Fibroblast of skin of left biceps (primary cell): ENCODE measurements around the gene ZSCAN10.

ENCODE experiments used
- DNase-seq, 2 experiments: peaks; one replicate each; pipeline ENCODE4 v3.0.0-alpha.2; 2013; ENCODE audit warnings: low read depth in 2 of 2

Gene ZSCAN10

DNA sequence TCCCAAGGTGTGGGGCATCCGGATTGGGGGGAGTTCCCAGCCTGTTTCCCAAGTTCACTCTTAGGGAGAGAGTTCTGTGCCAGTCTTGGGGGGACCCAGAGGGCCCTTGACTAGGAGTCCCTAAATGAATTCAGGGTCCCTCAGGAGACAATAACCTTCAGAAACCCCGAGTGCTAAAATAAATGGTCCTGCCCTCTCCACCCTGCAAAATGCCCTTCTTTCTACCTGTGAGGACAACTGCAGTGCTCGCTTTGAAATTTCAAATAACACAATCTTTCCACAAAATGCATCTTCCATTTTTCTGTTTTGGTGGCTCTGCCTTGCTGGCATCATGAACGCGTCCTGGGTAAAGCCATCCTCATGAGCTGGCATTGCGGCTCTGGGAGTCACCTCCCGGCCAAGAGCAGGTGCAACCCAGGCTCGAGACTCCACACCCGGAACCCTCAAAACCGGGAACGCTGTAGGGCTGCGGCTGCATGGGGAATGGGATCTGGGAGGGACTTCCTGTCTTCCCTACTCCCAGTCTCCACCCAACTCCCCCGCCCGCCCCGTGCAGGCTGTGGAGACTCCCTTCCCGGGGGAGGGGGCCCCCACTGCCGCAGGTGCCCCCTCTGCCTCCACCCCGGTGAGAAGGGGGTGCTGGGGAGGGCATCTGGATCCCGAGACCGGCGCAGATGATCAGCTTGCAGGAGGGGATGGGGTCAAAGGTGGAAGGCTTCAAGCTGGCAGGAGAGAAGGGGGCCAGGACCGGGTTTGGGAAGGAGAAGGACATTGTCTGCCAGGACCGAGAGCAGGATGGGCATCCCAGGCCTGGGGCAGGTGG, 13.2 kb upstream of the ZSCAN10 start, which contains the start of gene ZNF205:
Gene ZNF205, plus strand, starts transcription at position 529 of the 823 bp plus-strand sequence. CDS start 845 bp downstream, outside the sequence.
- peak; percentile 35 to 40 for DNase-seq

DNA sequence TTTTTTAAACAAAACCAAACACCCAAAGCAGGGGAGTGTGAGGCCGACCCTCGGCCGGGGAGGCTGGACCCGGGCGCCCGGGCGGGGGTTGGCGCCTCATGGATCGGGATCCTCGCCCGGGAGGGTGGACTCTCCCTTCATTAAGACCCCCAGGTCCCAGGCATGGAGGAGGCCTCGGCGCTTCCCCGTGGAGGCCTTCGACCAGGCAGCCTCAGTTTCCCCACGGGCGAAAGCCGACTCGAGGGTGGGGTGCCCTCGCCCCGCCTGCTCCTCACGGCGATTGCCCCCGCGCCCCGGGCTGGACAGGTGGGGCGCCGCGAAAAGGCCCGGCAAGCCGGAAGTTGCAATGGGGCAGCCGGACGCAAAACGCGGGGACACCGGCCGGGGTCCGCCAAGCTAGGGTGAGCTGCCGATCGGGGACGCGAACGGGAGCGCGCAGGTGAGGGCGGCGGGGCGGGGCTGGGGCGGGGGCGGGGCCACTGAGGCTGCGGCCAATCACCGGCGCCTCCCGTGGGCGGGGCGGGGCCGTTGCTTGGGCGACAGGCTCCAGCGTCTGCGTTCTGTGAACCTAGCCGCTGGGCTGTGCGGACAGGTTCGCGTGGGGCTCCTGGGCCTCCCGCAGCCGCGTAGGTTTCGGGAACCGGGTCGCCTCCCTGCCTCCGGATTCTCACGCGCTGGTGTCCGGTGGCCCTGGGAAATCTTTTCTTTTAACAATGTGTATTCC, 7.3 kb upstream of the ZSCAN10 start:
- peak; percentile 73 to 75 for DNase-seq

GRCh38 chr16:3101841-3102470, 2.9 kb upstream of the ZSCAN10 start:
- DNase-seq, result no peak

GRCh38 chr16:3101018-3101840, 2.1 kb upstream of the ZSCAN10 start:
- no peak for DNase-seq

GRCh38 chr16:3099732-3100499, 822 bp upstream of the ZSCAN10 start:
- DNase-seq, result peak; percentile 65 to 66

DNA sequence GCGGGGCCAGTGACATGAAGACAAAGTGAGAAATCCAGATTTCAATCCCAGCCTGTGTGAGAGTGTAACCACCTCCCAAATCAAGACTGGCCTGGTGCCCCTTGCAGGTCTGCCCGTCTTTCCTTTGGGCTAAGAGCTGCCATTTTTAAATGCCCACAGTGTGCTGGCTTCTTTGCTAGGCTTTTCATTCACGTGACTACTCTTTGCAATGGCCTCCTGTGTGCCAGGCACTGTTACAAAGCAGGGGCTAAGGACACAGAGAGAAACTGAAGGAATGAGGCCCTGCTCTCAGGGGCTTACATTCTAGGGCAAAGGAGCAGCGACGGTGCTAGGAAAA, 269 bp upstream of the ZSCAN10 start:
- DNase-seq, result no peak

GRCh38 chr16:3097266-3097665, 1.8 kb downstream of the ZSCAN10 start:
- no peak for DNase-seq

- no peak for DNase-seq
Measured at GRCh38 chr16:3096362-3096761, 2.7 kb downstream of the ZSCAN10 start.

GRCh38 chr16:3095869-3096268, 3.2 kb downstream of the ZSCAN10 start:
- DNase-seq, result no peak

DNA sequence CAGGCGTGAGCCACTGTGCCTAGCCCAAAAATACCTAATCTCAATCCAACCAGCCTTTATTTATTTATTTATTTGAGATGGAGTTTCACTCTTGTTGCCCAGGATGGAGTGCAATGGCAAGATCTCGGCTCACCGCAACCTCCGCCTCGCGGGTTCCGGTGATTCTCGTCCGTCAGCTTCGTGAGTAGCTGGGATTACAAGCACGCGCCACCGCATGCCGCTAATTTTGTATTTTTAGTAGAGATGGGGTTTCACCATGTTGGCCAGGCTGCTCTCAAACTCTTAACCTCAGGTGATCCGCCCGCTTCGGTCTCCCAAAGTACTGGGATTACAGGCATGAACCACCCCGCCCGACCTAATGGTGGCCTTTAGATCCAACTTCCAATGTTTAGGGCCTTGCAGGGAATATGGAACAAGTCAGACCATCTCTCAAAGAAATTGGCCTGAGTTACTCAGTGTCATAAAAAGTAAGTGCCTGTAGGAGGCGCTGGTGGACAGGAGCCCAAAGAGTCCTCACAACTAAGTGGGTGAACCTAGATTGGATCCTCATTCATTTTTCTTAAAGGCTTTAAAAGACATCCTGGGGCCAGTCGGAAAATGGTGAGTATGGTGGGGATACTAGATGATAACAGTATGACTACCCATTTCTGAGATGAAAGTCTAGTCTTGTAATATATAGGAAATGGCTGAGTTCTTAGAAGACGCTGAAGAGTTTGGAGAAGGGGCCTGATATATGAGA, 4.6 kb downstream of the ZSCAN10 start:
- no peak for DNase-seq

DNA sequence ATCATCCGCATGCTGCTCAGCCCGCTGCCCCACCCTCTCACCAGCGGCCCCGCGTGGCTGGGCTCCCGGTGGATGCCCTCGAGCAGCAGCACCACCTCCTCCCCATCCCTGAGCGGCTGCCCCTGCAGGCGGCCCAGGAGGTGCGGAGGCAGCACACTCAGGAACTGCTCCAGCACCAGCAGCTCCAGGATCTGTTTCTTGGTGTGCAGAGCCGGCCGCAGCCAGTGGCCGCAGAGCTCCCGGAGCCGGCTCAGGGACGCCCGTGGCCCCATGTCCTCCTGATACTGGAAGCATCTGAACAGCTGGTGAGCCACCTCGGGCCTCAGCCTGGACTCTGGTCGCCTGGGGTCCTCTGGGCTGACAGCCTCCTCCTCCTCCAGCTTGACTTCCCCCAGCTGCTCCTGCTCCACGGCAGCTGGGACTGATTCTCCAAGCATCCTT, 6.6 kb downstream of the ZSCAN10 start:
- DNase-seq, result no peak

DNA sequence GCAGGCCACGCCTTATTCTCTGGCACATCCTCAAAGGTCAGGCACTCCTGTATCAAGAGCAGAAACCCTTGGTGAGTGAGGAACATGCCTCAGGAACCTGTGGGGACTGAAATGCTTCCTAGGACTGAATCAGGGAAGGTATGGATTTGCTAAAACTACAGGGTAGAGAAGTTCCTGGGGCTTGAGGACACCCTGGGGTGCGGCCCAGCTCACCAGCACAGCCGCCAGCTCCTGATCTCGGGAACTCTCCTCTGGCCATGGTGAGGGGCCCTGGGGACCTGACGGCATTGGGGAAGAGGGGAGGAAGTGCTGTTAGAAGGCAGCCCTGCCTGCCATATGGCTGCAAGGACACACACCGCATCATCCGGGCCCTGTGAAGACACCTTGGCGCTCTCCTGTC, 7.5 kb downstream of the ZSCAN10 start:
- DNase-seq, result no peak

- DNase-seq, result no peak
Measured at GRCh38 chr16:3089717-3090592, 9.1 kb downstream of the ZSCAN10 start.

- no peak for DNase-seq
Measured at GRCh38 chr16:3088925-3089716, 10.0 kb downstream of the ZSCAN10 start.

- no peak for DNase-seq
Measured at GRCh38 chr16:3088450-3088849, 10.6 kb downstream of the ZSCAN10 start.

DNA sequence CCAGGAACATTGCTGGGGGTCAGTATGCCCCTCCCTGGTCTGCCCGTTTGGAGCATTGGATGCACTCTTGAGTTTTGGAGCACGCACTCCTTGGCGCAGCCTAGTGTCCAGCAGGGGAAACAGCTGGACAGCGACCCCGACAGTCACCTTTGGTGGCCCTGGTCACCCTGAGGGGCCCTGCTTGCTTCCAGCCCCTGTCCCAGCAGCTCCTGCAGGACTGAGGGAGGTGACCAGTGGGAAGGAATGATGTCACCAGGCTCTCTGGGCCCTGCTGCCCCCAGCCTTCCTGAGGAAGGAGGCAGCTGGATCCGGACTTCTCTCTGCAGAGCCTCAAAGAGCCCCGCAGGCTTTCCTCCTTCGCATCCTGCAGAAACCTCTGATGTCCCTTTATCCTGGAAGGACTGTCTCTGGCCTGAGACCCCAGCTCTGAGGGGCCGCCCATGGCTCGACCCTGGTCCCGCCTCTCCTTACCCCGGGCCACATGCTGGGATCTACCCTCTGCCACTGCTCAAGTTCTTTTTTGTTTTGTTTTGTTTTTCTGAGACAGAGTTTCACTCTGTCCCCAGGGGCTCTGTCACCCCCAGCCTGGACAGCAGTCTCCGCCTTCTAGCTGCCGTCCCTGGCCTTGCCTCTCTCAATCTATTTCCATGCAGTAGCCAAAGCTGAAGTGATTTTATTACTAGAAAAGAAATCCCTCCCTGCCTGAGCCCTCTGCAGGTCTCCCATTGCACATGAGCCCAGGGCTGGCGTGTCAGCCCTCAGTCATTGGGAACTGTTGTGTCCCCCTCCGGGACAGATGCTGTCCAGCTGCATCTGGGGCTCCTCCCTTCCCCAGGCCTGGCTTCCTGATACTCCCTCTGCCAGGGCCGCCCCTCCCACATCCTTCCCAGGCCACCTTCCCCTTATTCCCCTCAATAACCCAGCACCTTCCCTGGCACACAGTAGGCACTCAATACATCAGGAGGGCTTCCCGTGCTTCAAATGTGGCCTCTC, 11.6 kb downstream of the ZSCAN10 start:
- DNase-seq, result no peak

- no peak for DNase-seq
Measured at GRCh38 chr16:3086596-3087242, 12.4 kb downstream of the ZSCAN10 start.
